Body of pancreas (tissue), 4 donors: Measurements from ENCODE around the gene TRIM22. TPM values are rescaled to one million over a fixed set of nuclear protein-coding genes. Genes with fewer than 3 reads are reported as not detected.
"Not testable (repeated sequence)": the region's sequence is repeated elsewhere in the genome, so short reads cannot be mapped to it uniquely, and the experiment has no call there.

Experiments
- ATAC-seq: fragments of 150-250 bp; one replicate; pipeline ENCODE4 v1.9.1; 2016
- DNase-seq, 4 donors: peaks; one replicate each; pipeline ENCODE4 v3.0.0-alpha.2; 2019
- H3K27ac ChIP-seq, 4 donors: fragments of 200-600 bp; sonication (generic); 1 replicate in 3 of 4; 2 replicates in 1 of 4; pipeline versions ENCODE4 v1.5.1 to v1.6.1; 2016 to 2019; ENCODE audit warnings: mild to moderate bottlenecking in 1 of 4, mixed read lengths in 1 of 4, moderate library complexity in 1 of 4
- H3K27me3 ChIP-seq, 2 donors: fragments of 200-600 bp; sonication (generic); one replicate each; pipeline ENCODE4 v1.6.0; 2016; ENCODE audit warnings: mild to moderate bottlenecking in 1 of 2
- H3K36me3 ChIP-seq, 2 donors: fragments of 200-600 bp; sonication (generic); replicated peaks in 1 of 2; 2 replicates each; pipeline ENCODE4 v1.5.1; 2016; ENCODE audit warnings: low read depth in 2 of 2; ENCODE audit not compliant: insufficient read depth in 1 of 2
- H3K4me1 ChIP-seq: fragments of 200-600 bp; sonication (generic); one replicate; pipeline ENCODE4 v1.6.0; 2016
- H3K4me3 ChIP-seq, 2 donors: fragments of 200-600 bp; sonication (generic); 1 replicate in 1 of 2; 2 replicates in 1 of 2; pipeline ENCODE4 v1.5.1; 2016 to 2019
- H3K9me3 ChIP-seq, 3 donors: fragments of 200-600 bp; sonication (generic); 1 replicate in 2 of 3; 2 replicates in 1 of 3; pipeline ENCODE4 v1.5.1; 2016
- POLR2A ChIP-seq, 3 donors: fragments of 450-650 bp; IDR thresholded peaks; one replicate each; pipeline ENCODE4 v1.6.1; 2016; ENCODE audit warnings: antibody characterized with exemption in 3 of 3, mild to moderate bottlenecking in 2 of 3
- WGBS, 2 donors: methylation state at CpG; one replicate each; pipeline ENCODE4 v1.1.5; 2017; 5-methylcytosine and 5-hydroxymethylcytosine counted together
- intact Hi-C: fragments of 100-400 bp; cut with DNase I; formaldehyde crosslinking; loops from one replicate; pipeline ENCODE4 v1.15.1; 2023
- total RNA-seq, 2 donors: library from RNA; depleted of rRNA; stranded (reverse); fragments of >200 nt; gene quantifications; one replicate each; pipeline ENCODE4 v1.1.0, GENCODE V29; 2016
- TF ChIP-seq, protein P1 (sequence below), 7 experiments: fragments of 450-650 bp in 4 of 7; fragments of 200-600 bp in 3 of 7; sonication (generic) in 3 of 7; IDR thresholded peaks; one replicate each; pipeline ENCODE4 v1.5.1; 2016 to 2019; ENCODE audit warnings: antibody characterized with exemption in 7 of 7

Gene TRIM22
- total RNA-seq, 2 donors from 2014 or later: 18.9 to 20.4 TPM

- no peak overlapping the region for H3K27ac ChIP-seq
- no peak for ATAC-seq
- H3K4me1 ChIP-seq: no peaks in the 10 kb centered on the region
- H3K4me3 ChIP-seq: no peak overlapping the region
- intact Hi-C loops: no loop called here
- TF ChIP-seq, protein P1, sequence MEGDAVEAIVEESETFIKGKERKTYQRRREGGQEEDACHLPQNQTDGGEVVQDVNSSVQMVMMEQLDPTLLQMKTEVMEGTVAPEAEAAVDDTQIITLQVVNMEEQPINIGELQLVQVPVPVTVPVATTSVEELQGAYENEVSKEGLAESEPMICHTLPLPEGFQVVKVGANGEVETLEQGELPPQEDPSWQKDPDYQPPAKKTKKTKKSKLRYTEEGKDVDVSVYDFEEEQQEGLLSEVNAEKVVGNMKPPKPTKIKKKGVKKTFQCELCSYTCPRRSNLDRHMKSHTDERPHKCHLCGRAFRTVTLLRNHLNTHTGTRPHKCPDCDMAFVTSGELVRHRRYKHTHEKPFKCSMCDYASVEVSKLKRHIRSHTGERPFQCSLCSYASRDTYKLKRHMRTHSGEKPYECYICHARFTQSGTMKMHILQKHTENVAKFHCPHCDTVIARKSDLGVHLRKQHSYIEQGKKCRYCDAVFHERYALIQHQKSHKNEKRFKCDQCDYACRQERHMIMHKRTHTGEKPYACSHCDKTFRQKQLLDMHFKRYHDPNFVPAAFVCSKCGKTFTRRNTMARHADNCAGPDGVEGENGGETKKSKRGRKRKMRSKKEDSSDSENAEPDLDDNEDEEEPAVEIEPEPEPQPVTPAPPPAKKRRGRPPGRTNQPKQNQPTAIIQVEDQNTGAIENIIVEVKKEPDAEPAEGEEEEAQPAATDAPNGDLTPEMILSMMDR (IDR thresholded peaks at IDR 0.05): no peak
- no peak for TF ChIP-seq POLR2A (IDR thresholded peaks at IDR 0.05)
- DNase-seq: no peak
- H3K36me3 ChIP-seq: peaks cover 0 to 5% of the 10 kb centered on the region in 2 donors
- H3K27me3 ChIP-seq: no peaks in the 10 kb centered on the region
- H3K9me3 ChIP-seq: no peaks in the 10 kb centered on the region
Measured at GRCh38 chr11:5671831-5672230, 17.8 kb upstream of the TRIM22 start.

DNA sequence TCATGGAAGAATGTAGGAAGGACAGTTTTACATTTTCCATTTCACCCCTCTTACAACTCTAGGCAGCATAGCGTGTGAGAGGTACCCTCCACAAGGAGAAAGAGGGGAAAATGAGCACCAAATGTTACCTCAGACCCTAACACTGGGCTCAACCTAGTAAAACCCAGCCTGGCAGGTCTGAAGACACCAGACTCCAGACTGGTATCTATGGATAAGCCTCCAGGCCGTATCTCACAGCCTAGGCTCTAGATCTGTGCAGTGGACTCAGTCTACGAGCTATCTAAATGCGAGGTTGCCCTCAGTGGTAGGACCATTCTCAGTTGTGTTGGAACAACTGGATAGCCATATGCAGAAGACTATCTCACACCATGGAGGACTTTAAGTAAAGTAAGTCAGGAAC lies 15.2 kb upstream of the TRIM22 start:
- peaks cover 12 to 14% of the 10 kb centered on the region in 2 donors for H3K36me3 ChIP-seq

GRCh38 chr11:5679811-5680210 lies 9.8 kb upstream of the TRIM22 start:
- TF ChIP-seq, protein P1 (IDR thresholded peaks at IDR 0.05): no peak
- TF ChIP-seq POLR2A (IDR thresholded peaks at IDR 0.05): no peak

More for the DNA sequence above, 15.2 kb upstream of the TRIM22 start:
- no peak for ATAC-seq
- Histone ChIP-seq H3K27me3 (no peaks in the 10 kb centered on the region), H3K4me1 (no peaks in the 10 kb centered on the region), H3K27ac (no peak overlapping the region), H3K9me3 (no peaks in the 10 kb centered on the region), H3K4me3 (no peak overlapping the region)
- TF ChIP-seq, protein P1 (IDR thresholded peaks at IDR 0.05): no peak
- TF ChIP-seq POLR2A (IDR thresholded peaks at IDR 0.05): no peak
- WGBS, 2 donors: 87 to 99% methylated on average over 4 of the region's 4 CpGs
- no peak for DNase-seq
- intact Hi-C loops: no loop called here

GRCh38 chr11:5682890-5683441 lies 6.6 kb upstream of the TRIM22 start:
- H3K36me3 ChIP-seq, DNase-seq, H3K4me3 ChIP-seq, H3K27ac ChIP-seq, H3K9me3 ChIP-seq, H3K27me3 ChIP-seq, ATAC-seq, intact Hi-C loops: not testable (repeated sequence)
- H3K4me1 ChIP-seq: peaks cover 33% of the 10 kb centered on the region
- WGBS, 2 donors: 48 to 84% methylated on average over 3 to 5 of the region's 33 CpGs

More at GRCh38 chr11:5679811-5680210, 9.8 kb upstream of the TRIM22 start:
- H3K4me3 ChIP-seq: no peak overlapping the region
- intact Hi-C loops: no loop called here
- H3K36me3 ChIP-seq: peaks cover 12 to 14% of the 10 kb centered on the region in 2 donors
- H3K27ac ChIP-seq: no peak overlapping the region
- 96 to 98% methylated on average over 7 of the region's 7 CpGs for WGBS, 2 donors
- DNase-seq (no peak), ATAC-seq (no peak)
- H3K4me1 ChIP-seq: peaks cover 28% of the 10 kb centered on the region
- H3K9me3 ChIP-seq: no peaks in the 10 kb centered on the region
- H3K27me3 ChIP-seq: no peaks in the 10 kb centered on the region

DNA sequence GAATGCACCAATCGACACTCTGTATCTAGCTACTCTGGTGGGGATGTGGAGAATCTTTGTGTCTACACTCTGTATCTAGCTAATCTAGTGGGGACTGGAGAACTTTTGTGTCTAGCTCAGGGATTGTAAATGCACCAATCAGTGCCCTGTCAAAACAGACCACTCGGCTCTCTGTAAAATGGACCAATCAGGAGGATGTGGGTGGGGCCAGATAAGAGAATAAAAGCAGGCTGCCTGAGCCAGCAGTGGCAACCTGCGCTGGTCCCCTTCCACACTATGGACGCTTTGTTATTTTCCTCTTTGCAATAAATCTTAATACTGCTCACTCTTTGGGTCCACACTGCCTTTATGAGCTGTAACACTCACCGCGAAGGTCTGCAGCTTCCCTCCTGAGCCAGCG lies 6.0 kb upstream of the TRIM22 start:
- peak; percentile 65 to 91 (median 84) for TF ChIP-seq POLR2A (IDR thresholded peaks at IDR 0.05)

More for the DNA sequence above, 6.0 kb upstream of the TRIM22 start:
- H3K36me3 ChIP-seq, intact Hi-C loops, H3K27me3 ChIP-seq, H3K9me3 ChIP-seq, ATAC-seq: not testable (repeated sequence)
- Histone ChIP-seq H3K4me3 (peak overlapping the region in 1 of 2 donors; percentile 30), H3K27ac (peak overlapping the region in 3 of 4 donors; percentile 90 to 98 (median 92)), H3K4me1 (peaks cover 33% of the 10 kb centered on the region)
- DNase-seq: peak; percentile 44 to 63 (median 52)
- WGBS, 2 donors: 14 to 26% methylated on average over 7 of the region's 7 CpGs
